Fibroblast of lung (primary cell): ENCODE results near the gene HIPK2. TPM values are rescaled to one million over a fixed set of nuclear protein-coding genes. Genes with fewer than 3 reads are reported as not detected.

Experiments used
- DNase-seq, 2 donors: peaks; one replicate each; pipeline versions ENCODE4 v3.0.0 to v3.0.0-alpha.2; 2010; ENCODE audit warnings: low read depth in 2 of 2
- H2AFZ ChIP-seq: 2 replicates; pipeline ENCODE4 v1.5.1; 2012; ENCODE audit warnings: low read length, control low read depth, inconsistent platforms
- H3K27ac ChIP-seq: 2 replicates; pipeline ENCODE4 v1.5.1; 2011; ENCODE audit warnings: low read length, control low read depth; ENCODE audit not compliant: insufficient read depth
- H3K27me3 ChIP-seq: 2 replicates; pipeline ENCODE4 v1.5.1; 2011; ENCODE audit warnings: mild to moderate bottlenecking, low read length; ENCODE audit not compliant: control insufficient read depth, insufficient read depth
- H3K36me3 ChIP-seq: 2 replicates; pipeline ENCODE4 v1.5.1; 2011; ENCODE audit warnings: low read length; ENCODE audit not compliant: control insufficient read depth, insufficient read depth
- H3K4me1 ChIP-seq: 2 replicates; pipeline ENCODE4 v1.5.1; 2011; ENCODE audit warnings: low read length; ENCODE audit not compliant: control insufficient read depth, insufficient read depth; ENCODE audit errors: extremely low read depth
- H3K4me2 ChIP-seq: 2 replicates; pipeline ENCODE4 v1.5.1; 2011; ENCODE audit warnings: low read length, control low read depth; ENCODE audit not compliant: insufficient read depth; ENCODE audit errors: extremely low read depth
- H3K4me3 ChIP-seq, 4 experiments: fragments of 200-600 bp in 1 of 4; sonication (generic) in 1 of 4; replicated peaks in 1 of 4; 2 replicates each; pipeline ENCODE4 v1.5.1; 2011 to 2016; ENCODE audit warnings: low read length in 4 of 4, low read depth in 3 of 4, mild to moderate bottlenecking in 3 of 4, control low read depth in 2 of 4, inconsistent platforms in 1 of 4, mixed read lengths in 1 of 4; ENCODE audit not compliant: insufficient read depth in 1 of 4; ENCODE audit errors: control extremely low read depth in 1 of 4
- H3K79me2 ChIP-seq: 2 replicates; pipeline ENCODE4 v1.5.1; 2012; ENCODE audit warnings: mild to moderate bottlenecking, low read length, inconsistent platforms; ENCODE audit not compliant: control insufficient read depth, insufficient read depth
- H3K9ac ChIP-seq: 2 replicates; pipeline ENCODE4 v1.5.1; 2011; ENCODE audit warnings: mild to moderate bottlenecking, low read length, control low read depth; ENCODE audit not compliant: insufficient read depth
- H3K9me3 ChIP-seq: 2 replicates; pipeline ENCODE4 v1.5.1; 2012; ENCODE audit warnings: low read depth, low read length; ENCODE audit not compliant: control insufficient read depth, insufficient read depth
- H4K20me1 ChIP-seq: 2 replicates; pipeline ENCODE4 v1.5.1; 2011; ENCODE audit warnings: low read length; ENCODE audit not compliant: control insufficient read depth, insufficient read depth; ENCODE audit errors: extremely low read depth
- EZH2 ChIP-seq: IDR thresholded peaks from 2 replicates; pipeline ENCODE4 v1.5.1; 2012; ENCODE audit warnings: low read length, control low read depth, mild to moderate bottlenecking; ENCODE audit errors: missing control alignments
- polyA plus RNA-seq, 2 donors: library from polyadenylated mRNA; depleted of rRNA in 1 of 2; stranded (reverse) in 1 of 2; unstranded in 1 of 2; fragments of >200 nt; gene quantifications; 2 replicates each; pipeline ENCODE4 v1.2.1, GENCODE V29; 2011 to 2012; ENCODE audit warnings: missing spikeins in 1 of 2
- total RNA-seq: library from RNA; depleted of rRNA; stranded (reverse); fragments of >200 nt; gene quantifications from 2 replicates; pipeline ENCODE4 v1.2.1, GENCODE V29; 2014
- TF ChIP-seq, protein P1 (sequence below), 2 donors: IDR thresholded peaks in 1 of 2; conservative IDR thresholded peaks in 1 of 2; 1 replicate in 1 of 2; 2 replicates in 1 of 2; pipeline ENCODE4 v1.5.1; 2011 to 2012; ENCODE audit warnings: low read length in 2 of 2, control low read depth in 1 of 2, inconsistent platforms in 1 of 2, low read depth in 1 of 2, mild to moderate bottlenecking in 1 of 2

The HIPK2 gene
- total and polyA plus RNA-seq, 2 donors (not counting 1 experiment from before 2014, with no cell fraction given), result 10.1 to 11.1 TPM

- H3K27ac ChIP-seq, result no peak overlapping the region
- no peak overlapping the region for H3K9ac ChIP-seq
- H4K20me1 ChIP-seq, result no peaks in the 10 kb centered on the region
- no peaks in the 10 kb centered on the region for H3K27me3 ChIP-seq
- peaks cover 5% of the 10 kb centered on the region for H3K36me3 ChIP-seq
- TF ChIP-seq, protein P1, sequence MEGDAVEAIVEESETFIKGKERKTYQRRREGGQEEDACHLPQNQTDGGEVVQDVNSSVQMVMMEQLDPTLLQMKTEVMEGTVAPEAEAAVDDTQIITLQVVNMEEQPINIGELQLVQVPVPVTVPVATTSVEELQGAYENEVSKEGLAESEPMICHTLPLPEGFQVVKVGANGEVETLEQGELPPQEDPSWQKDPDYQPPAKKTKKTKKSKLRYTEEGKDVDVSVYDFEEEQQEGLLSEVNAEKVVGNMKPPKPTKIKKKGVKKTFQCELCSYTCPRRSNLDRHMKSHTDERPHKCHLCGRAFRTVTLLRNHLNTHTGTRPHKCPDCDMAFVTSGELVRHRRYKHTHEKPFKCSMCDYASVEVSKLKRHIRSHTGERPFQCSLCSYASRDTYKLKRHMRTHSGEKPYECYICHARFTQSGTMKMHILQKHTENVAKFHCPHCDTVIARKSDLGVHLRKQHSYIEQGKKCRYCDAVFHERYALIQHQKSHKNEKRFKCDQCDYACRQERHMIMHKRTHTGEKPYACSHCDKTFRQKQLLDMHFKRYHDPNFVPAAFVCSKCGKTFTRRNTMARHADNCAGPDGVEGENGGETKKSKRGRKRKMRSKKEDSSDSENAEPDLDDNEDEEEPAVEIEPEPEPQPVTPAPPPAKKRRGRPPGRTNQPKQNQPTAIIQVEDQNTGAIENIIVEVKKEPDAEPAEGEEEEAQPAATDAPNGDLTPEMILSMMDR (conservative IDR thresholded peaks at IDR 0.05 in 1 of 2, IDR thresholded peaks at IDR 0.05 in 1 of 2; ENCODE audit: low read depth in 1 of 2, low read length in 2 of 2), result peak; percentile 55 to 72
- TF ChIP-seq EZH2, result no peak
- H3K79me2 ChIP-seq, result no peaks in the 10 kb centered on the region
- no peak overlapping the region for H2AFZ ChIP-seq
- H3K9me3 ChIP-seq, result no peaks in the 10 kb centered on the region
- peak in 1 of 2 donors; percentile 16 for DNase-seq
- no peak overlapping the region for H3K4me3 ChIP-seq
- no peak overlapping the region for H3K4me2 ChIP-seq
- peaks cover 9% of the 10 kb centered on the region for H3K4me1 ChIP-seq
These were observed 157.0 kb downstream of the HIPK2 start for GRCh38 chr7:139620676-139621344.

GRCh38 chr7:139619367-139619657 is 158.5 kb downstream of the HIPK2 start:
- Histone ChIP-seq H4K20me1 (no peaks in the 10 kb centered on the region), H3K36me3 (peaks cover 2% of the 10 kb centered on the region), H3K27ac (no peak overlapping the region), H3K4me3 (no peak overlapping the region), H3K4me1 (peaks cover 9% of the 10 kb centered on the region), H3K4me2 (no peak overlapping the region), H3K79me2 (no peaks in the 10 kb centered on the region), H3K9me3 (no peaks in the 10 kb centered on the region), H2AFZ (no peak overlapping the region), H3K9ac (no peak overlapping the region), H3K27me3 (no peaks in the 10 kb centered on the region)
- DNase-seq, result peak; percentile 77 to 86
- TF ChIP-seq, protein P1 (conservative IDR thresholded peaks at IDR 0.05 in 1 of 2, IDR thresholded peaks at IDR 0.05 in 1 of 2; ENCODE audit: low read depth in 1 of 2, low read length in 2 of 2), result peak in 1 of 2 donors; percentile 26
- no peak for TF ChIP-seq EZH2

- H3K27me3 ChIP-seq, result no peaks in the 10 kb centered on the region
- peaks cover 2% of the 10 kb centered on the region for H3K36me3 ChIP-seq
- DNase-seq, result peak in 1 of 2 donors; percentile 44
- no peak overlapping the region for H2AFZ ChIP-seq
- H3K4me3 ChIP-seq, result no peak overlapping the region
- TF ChIP-seq EZH2, result no peak
- TF ChIP-seq, protein P1 (conservative IDR thresholded peaks at IDR 0.05 in 1 of 2, IDR thresholded peaks at IDR 0.05 in 1 of 2; ENCODE audit: low read depth in 1 of 2, low read length in 2 of 2), result peak; percentile 52 to 55
- no peaks in the 10 kb centered on the region for H3K79me2 ChIP-seq
- H3K27ac ChIP-seq, result peak overlapping the region; percentile 26
- no peak overlapping the region for H3K9ac ChIP-seq
- H4K20me1 ChIP-seq, result no peaks in the 10 kb centered on the region
- no peak overlapping the region for H3K4me2 ChIP-seq
- H3K4me1 ChIP-seq, result peaks cover 9% of the 10 kb centered on the region
- H3K9me3 ChIP-seq, result no peaks in the 10 kb centered on the region
These were observed 159.1 kb downstream of the HIPK2 start for GRCh38 chr7:139618482-139619366.
